NCI-H2107 treated with DMSO at 0.1 percent for 48 hours (cell line): Measurements from ENCODE around the gene PEPD.

Experiments
- DNase-seq: peaks from one replicate; lab custom pipeline; 2025; ENCODE audit not compliant: unreplicated experiment; lab: John Stamatoyannopoulos, UW

Gene PEPD

DNA sequence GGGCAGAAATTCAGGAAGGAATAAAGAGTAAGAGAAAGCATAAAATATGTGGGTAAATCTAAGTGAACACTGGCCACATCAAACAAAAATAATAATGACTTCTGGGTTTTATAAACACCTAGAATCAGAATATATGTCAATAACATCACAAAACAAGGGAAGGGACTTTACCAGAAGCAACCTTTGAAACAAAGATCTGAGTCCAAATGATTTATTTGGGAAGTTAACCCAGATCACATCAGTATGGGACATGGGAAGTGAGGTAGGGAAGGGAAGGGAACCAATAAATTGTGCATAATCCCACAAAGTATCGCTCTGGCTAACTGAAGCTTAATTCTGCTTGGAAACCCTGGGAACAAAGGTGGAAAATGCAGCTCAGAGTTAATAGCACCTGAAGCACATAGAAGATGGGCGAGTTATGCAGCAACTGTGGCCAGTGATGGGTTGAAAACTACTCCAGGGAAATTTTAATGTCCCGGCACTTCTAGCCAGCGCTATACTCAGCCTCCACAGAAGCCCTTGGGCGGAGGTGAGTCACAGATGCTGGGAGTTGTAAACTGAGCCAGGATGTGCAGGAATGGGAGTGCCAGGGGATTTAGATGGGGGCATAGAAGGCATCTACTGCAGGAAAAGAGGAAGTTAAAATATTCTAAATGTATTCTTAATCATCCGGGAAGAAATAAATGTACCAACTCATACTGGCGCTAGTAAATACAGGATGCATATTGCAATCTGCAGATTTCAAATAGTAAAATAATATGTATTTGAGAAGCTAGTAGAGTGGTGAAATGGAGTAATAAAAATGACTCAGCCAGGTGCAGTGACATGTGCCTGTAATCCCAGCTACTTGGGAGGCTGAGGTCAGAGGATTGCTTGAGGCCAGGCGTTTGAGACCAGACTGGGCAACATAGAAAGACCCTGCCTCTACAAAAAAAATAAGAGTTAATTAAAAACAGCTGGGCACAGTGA, 182.3 kb downstream of the PEPD start:
- DNase-seq = no peak
